HTERT RPE-1 (cell line): ENCODE results near the gene MGA.
"Not testable (repeated sequence)": the region's sequence is repeated elsewhere in the genome, so short reads cannot be mapped to it uniquely, and the experiment has no call there.

ENCODE experiments used
- in situ Hi-C: fragments of 300-500 bp; cut with MboI; formaldehyde crosslinking; loops from 4 replicates; pipeline ENCODE4 v1.14.3; 2020; ENCODE audit warnings: low sequenced_read_pairs

MGA gene

DNA sequence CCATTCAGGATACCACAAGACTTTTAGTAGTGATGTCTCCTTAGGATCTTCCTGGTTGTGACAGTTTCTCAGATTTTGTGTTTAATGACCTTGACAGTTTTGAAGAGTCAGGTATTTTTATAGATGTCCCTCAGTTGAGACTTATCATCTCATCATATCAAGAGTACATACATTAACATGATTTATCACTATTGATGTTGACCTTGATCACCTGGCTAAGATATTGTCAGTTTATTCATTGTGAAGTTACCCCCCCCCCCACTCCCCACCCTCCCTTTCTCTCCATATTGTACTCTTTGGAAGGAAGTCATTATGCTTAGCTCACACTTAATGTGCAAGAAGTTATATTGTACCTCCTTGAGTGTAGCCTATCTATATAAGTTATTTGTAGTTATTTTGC lies 42.9 kb downstream of the MGA start:
- in situ Hi-C loops = no loop called here

GRCh38 chr15:41713047-41713446 lies 52.8 kb downstream of the MGA start:
- in situ Hi-C loops = no loop called here

- in situ Hi-C loops = no loop called here
Measured at GRCh38 chr15:41714291-41714690, 54.1 kb downstream of the MGA start.

GRCh38 chr15:41716864-41717263 lies 56.7 kb downstream of the MGA start:
- in situ Hi-C loops = no loop called here

DNA sequence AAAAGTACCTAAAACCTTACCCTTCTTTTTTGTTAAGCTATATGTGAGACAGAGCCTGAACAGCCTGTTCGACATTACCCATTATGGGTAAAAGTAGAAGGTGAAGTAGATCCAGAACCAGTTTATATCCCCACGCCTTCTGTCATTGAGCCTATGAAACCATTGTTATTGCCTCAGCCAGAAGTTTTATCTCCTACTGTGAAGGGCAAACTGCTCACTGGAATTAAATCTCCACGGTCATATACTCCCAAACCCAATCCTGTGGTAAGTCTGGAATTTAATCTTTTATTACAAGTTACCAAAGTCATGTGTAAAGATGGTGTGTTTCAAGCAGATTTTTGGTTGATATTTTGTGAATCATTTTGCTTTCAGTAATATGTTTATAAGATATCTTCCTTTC lies 66.9 kb downstream of the MGA start:
- in situ Hi-C loops = no loop called here

GRCh38 chr15:41728061-41728460 lies 67.9 kb downstream of the MGA start:
- in situ Hi-C loops = not testable (repeated sequence)

DNA sequence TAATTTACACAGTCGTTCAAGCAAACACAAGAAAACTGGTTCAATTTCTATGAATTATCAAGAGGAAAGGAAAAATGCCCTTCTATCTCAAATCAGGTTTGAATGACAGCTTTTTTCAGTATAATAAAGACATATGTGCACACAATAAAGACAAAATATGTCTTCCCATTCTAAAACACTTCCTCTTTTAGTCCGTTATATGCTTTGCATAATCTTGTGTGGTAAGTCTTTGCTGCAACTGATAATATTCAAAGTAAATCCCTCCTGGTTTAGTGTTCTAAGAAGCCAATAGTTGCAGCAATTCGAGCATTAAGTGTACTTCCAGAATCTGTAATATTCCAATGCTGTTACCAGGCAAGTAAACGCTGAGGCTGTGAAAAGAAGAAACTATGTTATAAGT lies 70.3 kb downstream of the MGA start:
- in situ Hi-C loops = no loop called here

DNA sequence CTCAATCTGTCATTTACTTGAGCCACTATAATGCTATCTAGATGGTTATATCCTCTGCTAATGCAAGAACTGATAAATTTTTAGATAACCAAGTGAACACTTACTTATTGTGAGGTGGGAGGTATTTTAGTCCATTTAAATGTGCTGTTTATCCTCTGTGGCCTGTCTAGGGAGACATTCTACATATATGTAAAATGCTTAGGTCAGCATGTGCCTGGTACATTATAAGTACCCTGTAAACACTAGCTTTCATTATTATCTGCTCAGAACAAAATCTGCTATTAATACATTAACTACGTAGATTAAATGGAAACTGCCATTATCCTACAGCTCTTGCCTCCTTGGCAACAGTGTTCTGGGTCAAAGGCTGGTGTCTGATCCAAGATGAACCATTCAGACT lies 72.3 kb downstream of the MGA start:
- in situ Hi-C loops = no loop called here

- in situ Hi-C loops = no loop called here
Measured at GRCh38 chr15:41734079-41734478, 73.9 kb downstream of the MGA start.

DNA sequence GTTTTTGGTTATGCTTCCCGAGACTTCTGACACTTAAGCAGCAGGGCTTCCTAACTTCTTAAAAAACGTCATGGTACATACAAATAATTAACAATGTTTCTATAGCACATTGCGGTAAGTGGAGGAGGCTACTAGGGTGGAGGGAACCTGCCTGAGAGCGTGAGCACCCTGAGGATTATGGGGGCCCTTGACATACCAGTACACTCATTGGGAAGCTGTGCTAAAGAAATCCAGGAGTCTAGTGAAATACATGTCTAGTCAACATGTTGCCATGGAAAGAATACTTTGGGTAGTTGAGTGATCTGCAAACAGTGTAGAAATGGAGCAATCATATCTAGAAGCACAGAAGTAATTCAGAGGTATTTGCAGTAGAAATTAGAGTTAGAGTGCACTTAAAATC lies 74.8 kb downstream of the MGA start:
- in situ Hi-C loops = no loop called here

GRCh38 chr15:41735492-41735891 lies 75.3 kb downstream of the MGA start:
- in situ Hi-C loops = not testable (repeated sequence)

GRCh38 chr15:41746802-41747201 lies 86.6 kb downstream of the MGA start:
- in situ Hi-C loops = no loop called here

DNA sequence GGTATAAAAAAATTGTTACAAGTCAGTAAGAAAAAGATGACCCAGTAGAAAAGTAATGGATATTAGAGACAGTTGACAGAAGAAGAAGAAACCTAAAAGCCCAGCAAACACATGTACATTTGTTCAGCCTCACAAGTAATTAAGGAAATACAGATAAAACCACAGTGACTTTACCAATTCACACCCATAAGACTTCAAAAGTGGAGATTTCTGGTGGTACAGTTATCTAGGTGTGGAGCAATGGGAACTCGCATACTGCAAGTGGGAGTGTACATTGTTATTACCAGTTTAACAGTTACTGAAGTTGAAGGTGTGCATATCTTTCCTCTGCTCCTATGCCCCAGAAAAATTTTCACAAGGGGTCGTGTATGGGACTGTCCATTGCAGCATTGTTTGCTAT lies 96.0 kb downstream of the MGA start:
- in situ Hi-C loops = no loop called here

- in situ Hi-C loops = no loop called here
Measured at GRCh38 chr15:41772720-41773331, 112.6 kb downstream of the MGA start.

DNA sequence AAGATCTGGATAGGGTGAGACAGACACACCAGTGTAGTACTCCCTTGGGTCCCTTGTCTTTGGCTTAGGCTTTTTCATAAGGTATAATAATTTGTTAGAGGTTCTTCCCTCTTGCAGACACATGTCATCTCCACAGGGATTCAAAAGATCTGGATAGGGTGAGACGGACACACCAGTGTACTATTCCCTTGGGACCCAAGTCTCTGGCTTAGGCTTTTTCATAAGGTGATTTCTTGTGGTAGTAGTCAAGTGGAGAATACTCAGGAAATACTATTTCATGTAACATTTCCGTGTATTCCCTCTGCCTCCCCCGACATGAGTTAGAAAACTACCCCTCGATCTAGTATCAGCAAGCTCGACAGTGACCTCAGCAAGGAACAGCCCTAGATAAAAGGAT lies 113.1 kb downstream of the MGA start:
- in situ Hi-C loops = no loop called here

- in situ Hi-C loops = no loop called here
Measured at GRCh38 chr15:41773729-41774061, 113.5 kb downstream of the MGA start.

DNA sequence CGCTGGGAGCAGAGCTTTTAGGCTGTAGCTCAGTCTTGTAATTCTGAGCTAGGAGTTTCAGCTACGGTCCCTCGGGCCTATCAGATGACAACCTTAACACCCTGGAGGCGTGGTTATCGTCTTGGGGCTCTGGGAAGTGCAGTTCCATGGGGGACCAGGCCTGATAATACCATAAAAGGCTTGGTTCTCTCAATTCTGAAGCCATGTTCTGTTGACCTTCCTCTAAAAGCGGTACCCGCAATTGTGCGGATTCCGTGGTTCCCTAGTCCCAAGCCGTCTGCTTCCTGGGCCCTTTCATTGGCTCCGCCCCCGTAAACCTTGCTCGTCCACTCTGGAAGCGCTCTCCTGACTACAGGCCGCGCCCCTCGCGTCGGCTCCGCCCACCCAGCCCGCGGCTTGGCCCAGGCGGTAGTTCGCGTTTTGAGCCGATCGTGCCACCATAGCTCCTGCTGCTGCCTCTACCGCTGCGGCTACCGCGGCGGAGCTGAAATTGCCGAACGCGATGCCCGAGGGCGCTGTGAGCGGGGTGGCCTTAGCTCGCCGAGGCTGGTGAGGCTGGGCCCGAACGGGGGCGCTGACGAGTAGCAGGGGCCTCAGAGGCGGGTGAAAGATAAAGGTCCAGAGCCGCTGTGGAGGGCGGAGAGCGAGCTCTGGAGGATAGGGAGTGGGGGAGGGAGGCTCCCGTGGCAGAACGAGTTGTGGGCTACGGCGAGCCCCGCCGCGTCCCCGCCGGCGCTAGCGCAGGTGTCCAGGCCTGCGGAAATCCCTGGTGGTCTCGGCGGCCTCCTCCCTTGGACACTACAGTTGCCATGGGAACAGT lies 114.1 kb downstream of the MGA start, which contains the start of gene MAPKBP1:
TSS of gene MAPKBP1 (plus strand) at position 423 of the 820 bp plus-strand sequence. CDS start 792 bp downstream, outside the sequence.
- in situ Hi-C loops = no loop called here

- in situ Hi-C loops = no loop called here
Measured at GRCh38 chr15:41774882-41775417, 114.7 kb downstream of the MGA start.

GRCh38 chr15:41775651-41776050 lies 115.4 kb downstream of the MGA start:
- in situ Hi-C loops = no loop called here

- in situ Hi-C loops = no loop called here
Measured at GRCh38 chr15:41777421-41777973, 117.3 kb downstream of the MGA start.

GRCh38 chr15:41778521-41778920 lies 118.3 kb downstream of the MGA start:
- in situ Hi-C loops = no loop called here

DNA sequence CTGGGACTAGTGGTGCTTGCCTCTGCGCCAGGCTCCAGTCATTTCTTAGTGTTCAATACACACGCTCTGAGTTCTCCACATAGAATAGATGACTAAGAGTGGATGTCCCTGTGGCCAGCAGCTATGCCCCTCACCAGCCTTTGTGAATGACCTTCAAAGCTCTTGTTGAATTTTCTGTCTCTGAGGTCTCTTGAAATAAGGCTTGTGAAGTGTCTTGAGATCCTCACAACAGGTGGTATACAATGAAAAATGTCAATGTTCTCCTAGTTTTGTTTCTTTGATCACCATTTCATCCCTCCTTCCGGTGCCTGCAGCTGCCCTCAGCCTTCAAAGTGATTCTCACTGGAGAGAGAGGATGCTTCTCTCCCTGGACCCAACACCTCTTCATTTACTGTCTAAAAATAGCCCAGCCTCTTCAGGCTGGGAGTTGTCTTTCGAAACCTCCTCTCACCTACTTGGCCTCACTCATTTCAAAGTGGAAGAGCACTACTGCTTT lies 119.5 kb downstream of the MGA start:
- in situ Hi-C loops = no loop called here
